ENCODE measurements around the gene SEPTIN10.
A peak's percentile ranks its signal among the peaks of the same experiment; 100 is the strongest.

Gene SEPTIN10

GRCh38 chr2:109613922-109614714, at the start of gene SEPTIN10, which contains the start of gene SOWAHC:
SEPTIN10 (minus strand) TSS chr2:109613966; CDS start chr2:109613827, 139 bp downstream.
SOWAHC (plus strand) TSS chr2:109614364; CDS start chr2:109614490, 126 bp downstream.
- Mint-ChIP-seq H3K27me3 (peaks cover 84% of the 10 kb centered on the region), H3K9me3 (no peaks in the 10 kb centered on the region), H3K36me3 (ENCODE audit: low read depth) (no peaks in the 10 kb centered on the region), H3K4me3 (peak within 1 kb of the TSS; percentile 81), H3K27ac (peak within 1 kb of the TSS; percentile 73), H3K4me1 (ENCODE audit: low read depth) (peaks cover 20% of the 10 kb centered on the region)
- DNase-seq = peak; percentile 86

- Mint-ChIP-seq H3K4me3 (no peak overlapping the region), H3K36me3 (ENCODE audit: low read depth) (no peaks in the 10 kb centered on the region), H3K27ac (no peak overlapping the region), H3K9me3 (no peaks in the 10 kb centered on the region), H3K27me3 (peaks cover 22% of the 10 kb centered on the region), H3K4me1 (ENCODE audit: low read depth) (no peaks in the 10 kb centered on the region)
- no peak for DNase-seq
Measured at GRCh38 chr2:109662889-109663288, 49.1 kb upstream of the SEPTIN10 start.

GRCh38 chr2:109660046-109660860, 46.5 kb upstream of the SEPTIN10 start:
- no peak for DNase-seq
- Mint-ChIP-seq H3K4me1 (ENCODE audit: low read depth) (no peaks in the 10 kb centered on the region), H3K4me3 (no peak overlapping the region), H3K27me3 (peaks cover 8% of the 10 kb centered on the region), H3K36me3 (ENCODE audit: low read depth) (no peaks in the 10 kb centered on the region), H3K9me3 (no peaks in the 10 kb centered on the region), H3K27ac (no peak overlapping the region)

GRCh38 chr2:109659396-109660045, 45.8 kb upstream of the SEPTIN10 start:
- no peak for DNase-seq
- peaks cover 8% of the 10 kb centered on the region for H3K27me3 Mint-ChIP-seq
- H3K4me1 Mint-ChIP-seq (ENCODE audit: low read depth) = no peaks in the 10 kb centered on the region

GRCh38 chr2:109655287-109655686, 41.5 kb upstream of the SEPTIN10 start:
- Mint-ChIP-seq H3K9me3 (no peaks in the 10 kb centered on the region), H3K27ac (no peak overlapping the region), H3K36me3 (ENCODE audit: low read depth) (no peaks in the 10 kb centered on the region), H3K4me1 (ENCODE audit: low read depth) (no peaks in the 10 kb centered on the region), H3K4me3 (no peak overlapping the region), H3K27me3 (peaks cover 16% of the 10 kb centered on the region)
- no peak for DNase-seq

More at GRCh38 chr2:109659396-109660045, 45.8 kb upstream of the SEPTIN10 start:
- Mint-ChIP-seq H3K27ac (no peak overlapping the region), H3K9me3 (no peaks in the 10 kb centered on the region), H3K4me3 (no peak overlapping the region), H3K36me3 (ENCODE audit: low read depth) (no peaks in the 10 kb centered on the region)

- DNase-seq = no peak
- no peaks in the 10 kb centered on the region for H3K4me1 Mint-ChIP-seq (ENCODE audit: low read depth)
- no peaks in the 10 kb centered on the region for H3K36me3 Mint-ChIP-seq (ENCODE audit: low read depth)
- H3K27ac Mint-ChIP-seq = no peak overlapping the region
- no peak overlapping the region for H3K4me3 Mint-ChIP-seq
- H3K27me3 Mint-ChIP-seq = peaks cover 22% of the 10 kb centered on the region
- H3K9me3 Mint-ChIP-seq = no peaks in the 10 kb centered on the region
Measured at GRCh38 chr2:109654326-109655050, 40.7 kb upstream of the SEPTIN10 start.

GRCh38 chr2:109649736-109650695, 36.2 kb upstream of the SEPTIN10 start:
- H3K4me1 Mint-ChIP-seq (ENCODE audit: low read depth) = no peaks in the 10 kb centered on the region
- H3K27ac Mint-ChIP-seq = no peak overlapping the region
- no peaks in the 10 kb centered on the region for H3K36me3 Mint-ChIP-seq (ENCODE audit: low read depth)
- no peak for DNase-seq
- H3K4me3 Mint-ChIP-seq = no peak overlapping the region
- H3K27me3 Mint-ChIP-seq = peaks cover 27% of the 10 kb centered on the region
- H3K9me3 Mint-ChIP-seq = no peaks in the 10 kb centered on the region

- Mint-ChIP-seq H3K9me3 (no peaks in the 10 kb centered on the region), H3K27me3 (peaks cover 27% of the 10 kb centered on the region), H3K36me3 (ENCODE audit: low read depth) (no peaks in the 10 kb centered on the region), H3K27ac (no peak overlapping the region), H3K4me3 (no peak overlapping the region), H3K4me1 (ENCODE audit: low read depth) (no peaks in the 10 kb centered on the region)
- no peak for DNase-seq
Measured at GRCh38 chr2:109648041-109648527, 34.3 kb upstream of the SEPTIN10 start.

- no peaks in the 10 kb centered on the region for H3K36me3 Mint-ChIP-seq (ENCODE audit: low read depth)
- no peaks in the 10 kb centered on the region for H3K9me3 Mint-ChIP-seq
- H3K27me3 Mint-ChIP-seq = peaks cover 23% of the 10 kb centered on the region
- H3K27ac Mint-ChIP-seq = no peak overlapping the region
- no peaks in the 10 kb centered on the region for H3K4me1 Mint-ChIP-seq (ENCODE audit: low read depth)
- H3K4me3 Mint-ChIP-seq = no peak overlapping the region
- DNase-seq = no peak
Measured at GRCh38 chr2:109647636-109648035, 33.9 kb upstream of the SEPTIN10 start.

- no peaks in the 10 kb centered on the region for H3K4me1 Mint-ChIP-seq (ENCODE audit: low read depth)
- H3K9me3 Mint-ChIP-seq = no peaks in the 10 kb centered on the region
- no peaks in the 10 kb centered on the region for H3K36me3 Mint-ChIP-seq (ENCODE audit: low read depth)
- no peak overlapping the region for H3K4me3 Mint-ChIP-seq
- H3K27me3 Mint-ChIP-seq = peaks cover 20% of the 10 kb centered on the region
- H3K27ac Mint-ChIP-seq = no peak overlapping the region
- DNase-seq = no peak
Measured at GRCh38 chr2:109646961-109647360, 33.2 kb upstream of the SEPTIN10 start.

- H3K4me1 Mint-ChIP-seq (ENCODE audit: low read depth) = no peaks in the 10 kb centered on the region
- H3K27ac Mint-ChIP-seq = no peak overlapping the region
- no peak overlapping the region for H3K4me3 Mint-ChIP-seq
- H3K36me3 Mint-ChIP-seq (ENCODE audit: low read depth) = no peaks in the 10 kb centered on the region
- peaks cover 16% of the 10 kb centered on the region for H3K27me3 Mint-ChIP-seq
- no peak for DNase-seq
- H3K9me3 Mint-ChIP-seq = no peaks in the 10 kb centered on the region
Measured at GRCh38 chr2:109645412-109646184, 31.8 kb upstream of the SEPTIN10 start.

- Mint-ChIP-seq H3K4me3 (no peak overlapping the region), H3K27ac (no peak overlapping the region), H3K4me1 (ENCODE audit: low read depth) (no peaks in the 10 kb centered on the region), H3K36me3 (ENCODE audit: low read depth) (no peaks in the 10 kb centered on the region), H3K9me3 (no peaks in the 10 kb centered on the region), H3K27me3 (peaks cover 9% of the 10 kb centered on the region)
- DNase-seq = no peak
Measured at GRCh38 chr2:109644571-109645275, 31.0 kb upstream of the SEPTIN10 start.

Measured in activated T-cell treated with anti-CD3 and anti-CD28 coated beads, Interleukin-2, amount 50 U/mL, for 24 hours (primary cell).